HG03159 (cell line): ENCODE measurements around the gene BAIAP2.
A peak's percentile ranks its signal among the peaks of the same experiment; 100 is the strongest.

Source experiments
- ATAC-seq: cut with Tn5 transposase; IDR thresholded peaks from one replicate; pipeline ENCODE4 v1.9.1; 2021; ENCODE audit warnings: mild to moderate bottlenecking, moderate library complexity; ENCODE audit not compliant: unreplicated experiment

Gene BAIAP2

GRCh38 chr17:81034779-81035520 is at the start of gene BAIAP2:
Gene BAIAP2, plus strand, starts transcription at chr17:81035151. Its CDS starts 104 bp downstream, at chr17:81035255.
- peak; percentile 58 for ATAC-seq

GRCh38 chr17:80986046-80986445 is 48.9 kb upstream of the BAIAP2 start:
- ATAC-seq: no peak

- no peak for ATAC-seq
Observed at GRCh38 chr17:80986816-80987475, 48.0 kb upstream of the BAIAP2 start.

GRCh38 chr17:80987941-80988461 is 47.0 kb upstream of the BAIAP2 start:
- no peak for ATAC-seq

GRCh38 chr17:80989586-80989913 is 45.4 kb upstream of the BAIAP2 start:
- ATAC-seq: no peak

- ATAC-seq: no peak
Observed at GRCh38 chr17:80990921-80991644, 43.9 kb upstream of the BAIAP2 start.

- ATAC-seq: peak; percentile 56
Observed at GRCh38 chr17:80991645-80992076, 43.3 kb upstream of the BAIAP2 start, which contains the start of gene CHMP6. Gene CHMP6, plus strand, starts transcription at chr17:80991841. Its CDS starts 78 bp downstream, at chr17:80991919.

- ATAC-seq: peak; percentile 30
Observed at GRCh38 chr17:80992077-80992947, 42.6 kb upstream of the BAIAP2 start.

- no peak for ATAC-seq
Observed at GRCh38 chr17:80992948-80993624, 41.9 kb upstream of the BAIAP2 start.

- no peak for ATAC-seq
Observed at GRCh38 chr17:80995131-80995530, 39.8 kb upstream of the BAIAP2 start.

GRCh38 chr17:80996422-80997305 is 38.3 kb upstream of the BAIAP2 start:
- ATAC-seq: no peak

GRCh38 chr17:80997424-80998117 is 37.4 kb upstream of the BAIAP2 start:
- ATAC-seq: no peak

- no peak for ATAC-seq
Observed at GRCh38 chr17:80998118-80998747, 36.7 kb upstream of the BAIAP2 start.

GRCh38 chr17:80998748-80999535 is 36.0 kb upstream of the BAIAP2 start:
- no peak for ATAC-seq

- ATAC-seq: no peak
Observed at GRCh38 chr17:80999536-81000333, 35.2 kb upstream of the BAIAP2 start.

GRCh38 chr17:81000334-81000630 is 34.7 kb upstream of the BAIAP2 start:
- ATAC-seq: no peak
